CD4-positive, alpha-beta T cell treated with Interleukin-4 for 1 hour (primary cell): Measurements from ENCODE around the gene TAS2R4.
"Not testable (repeated sequence)": the region's sequence is repeated elsewhere in the genome, so short reads cannot be mapped to it uniquely, and the experiment has no call there.

ENCODE experiments used
- DNase-seq, 2 donors: peaks; one replicate each; pipeline ENCODE4 v3.0.0-alpha.2; 2020 to 2022

Gene TAS2R4, protein sequence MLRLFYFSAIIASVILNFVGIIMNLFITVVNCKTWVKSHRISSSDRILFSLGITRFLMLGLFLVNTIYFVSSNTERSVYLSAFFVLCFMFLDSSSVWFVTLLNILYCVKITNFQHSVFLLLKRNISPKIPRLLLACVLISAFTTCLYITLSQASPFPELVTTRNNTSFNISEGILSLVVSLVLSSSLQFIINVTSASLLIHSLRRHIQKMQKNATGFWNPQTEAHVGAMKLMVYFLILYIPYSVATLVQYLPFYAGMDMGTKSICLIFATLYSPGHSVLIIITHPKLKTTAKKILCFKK

GRCh38 chr7:141776374-141776773 is at the start of gene TAS2R4:
Gene TAS2R4 (plus strand): TSS chr7:141776674. CDS start chr7:141778489, 1,815 bp downstream.
- DNase-seq, result no peak

DNA sequence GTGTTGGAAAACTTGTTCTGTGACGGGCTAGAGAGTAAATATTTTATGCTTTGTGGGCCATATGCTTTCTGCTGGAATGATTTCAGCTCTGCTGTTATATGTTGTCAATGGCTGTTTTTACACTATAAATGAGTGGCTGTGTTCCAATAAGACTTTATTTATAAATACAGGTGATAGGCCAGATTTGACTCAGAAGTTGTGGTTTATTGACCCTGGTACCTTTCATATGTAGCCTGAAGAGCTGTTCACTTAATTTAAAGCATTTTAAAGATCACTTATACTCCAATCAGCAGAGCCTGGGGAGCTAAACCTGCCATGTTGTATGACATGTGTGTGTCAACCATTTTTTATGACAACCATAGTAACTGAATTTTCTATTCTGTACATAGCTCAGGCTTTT is 47.5 kb upstream of the TAS2R4 start:
- DNase-seq, result no peak

GRCh38 chr7:141731476-141732149 is 44.9 kb upstream of the TAS2R4 start:
- DNase-seq, result no peak

- peak; percentile 20 to 39 for DNase-seq
These were observed 39.2 kb upstream of the TAS2R4 start for GRCh38 chr7:141737118-141737835.

DNA sequence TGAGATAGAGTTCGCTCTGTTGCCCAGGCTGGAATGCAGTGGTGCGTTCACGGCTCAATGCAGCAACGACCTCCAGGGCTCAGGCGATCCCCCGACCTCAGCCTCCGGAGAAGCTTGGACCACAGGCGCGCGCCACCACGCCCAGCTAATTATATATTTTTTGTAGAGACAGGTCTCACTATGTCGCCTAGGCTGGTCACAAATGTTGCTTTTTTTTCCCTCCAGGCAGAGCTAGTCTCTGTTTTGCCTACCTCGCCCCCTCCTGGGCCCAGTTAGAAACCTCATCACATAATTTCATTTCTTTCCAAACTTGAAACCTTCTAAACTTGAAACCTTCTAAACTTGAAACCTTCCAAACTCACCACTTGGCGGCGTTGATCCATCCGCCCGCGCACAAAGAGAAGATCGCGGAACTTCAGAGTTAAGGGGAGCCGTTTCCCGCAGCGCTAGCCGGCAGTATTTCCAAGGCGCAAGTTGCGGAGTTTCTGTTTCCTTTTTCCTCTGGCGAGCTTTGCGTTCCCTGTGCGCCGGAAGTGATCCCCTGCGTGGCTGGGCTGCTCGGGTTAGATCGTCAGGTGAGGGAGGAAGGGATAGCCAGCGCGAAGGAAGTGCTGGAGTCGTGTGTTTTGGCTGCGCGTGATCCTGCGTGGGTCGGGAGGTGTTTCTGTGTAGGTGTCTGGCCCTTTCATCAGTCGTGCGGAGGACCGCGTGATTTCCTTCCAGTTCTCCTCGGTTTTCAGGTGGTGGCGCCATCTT is 38.5 kb upstream of the TAS2R4 start, which contains the start of gene SSBP1:
SSBP1 (plus strand) TSS at position 523 of the 756 bp plus-strand sequence. CDS start 809 bp downstream, outside the sequence.
- peak; percentile 93 to 95 for DNase-seq

GRCh38 chr7:141738592-141739013 is 37.9 kb upstream of the TAS2R4 start:
- DNase-seq, result no peak

DNA sequence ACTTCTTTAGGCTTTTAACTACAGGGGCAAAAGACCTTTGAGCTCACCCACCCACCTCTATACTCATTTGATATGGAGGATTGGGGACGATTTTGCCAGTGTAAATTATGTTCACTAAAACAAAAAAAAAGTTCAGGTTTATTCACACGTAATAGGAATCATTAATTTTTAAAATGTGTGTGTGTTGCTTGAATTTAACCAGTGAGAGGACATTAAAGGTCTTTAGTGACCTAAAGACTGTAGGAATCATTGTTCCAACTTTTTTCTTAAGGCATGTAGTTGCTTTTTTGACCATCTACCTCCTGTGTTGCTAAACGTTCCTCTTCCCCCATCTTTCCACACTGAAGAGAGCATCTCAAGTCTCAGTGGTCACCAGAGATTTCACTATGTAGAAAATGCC is 37.2 kb upstream of the TAS2R4 start:
- no peak for DNase-seq

DNA sequence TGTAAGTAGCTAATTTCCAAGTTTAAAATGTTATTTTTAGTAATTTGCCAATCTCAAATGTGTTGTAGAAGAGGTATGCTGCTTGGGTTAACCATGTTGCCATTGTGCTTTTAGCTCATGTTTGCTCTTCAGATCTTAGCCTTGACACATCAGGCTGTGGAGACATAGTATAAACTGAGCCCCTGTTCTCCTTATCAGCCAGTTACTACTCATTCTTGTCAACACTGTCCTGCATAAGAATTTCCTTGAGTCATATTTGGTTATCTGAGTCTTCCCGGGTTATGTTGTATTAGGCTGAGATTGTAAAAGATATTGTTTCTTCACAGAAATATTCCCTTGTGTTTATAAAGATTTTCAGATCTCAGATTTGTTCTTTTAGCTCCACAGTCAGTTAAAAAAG is 34.2 kb upstream of the TAS2R4 start:
- DNase-seq, result no peak

DNA sequence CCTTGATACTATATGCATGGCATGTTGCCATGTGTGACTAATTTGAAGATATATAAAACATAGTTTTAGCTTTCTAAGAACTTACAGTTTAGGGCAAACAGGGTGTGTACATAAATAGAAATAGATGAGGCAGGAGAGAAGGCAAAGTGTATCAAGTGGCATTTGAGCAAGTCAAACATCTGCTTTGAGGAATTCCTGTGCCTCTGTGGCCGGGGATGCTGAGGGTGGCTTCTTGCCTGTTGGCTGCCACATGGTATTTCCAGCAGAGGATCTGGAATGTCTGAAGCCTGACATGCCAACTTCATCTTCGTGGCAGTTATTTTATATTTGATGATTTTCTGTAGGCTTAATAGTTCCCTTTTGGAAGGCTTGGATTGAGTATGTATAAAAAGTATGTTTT is 32.3 kb upstream of the TAS2R4 start:
- DNase-seq, result no peak

DNA sequence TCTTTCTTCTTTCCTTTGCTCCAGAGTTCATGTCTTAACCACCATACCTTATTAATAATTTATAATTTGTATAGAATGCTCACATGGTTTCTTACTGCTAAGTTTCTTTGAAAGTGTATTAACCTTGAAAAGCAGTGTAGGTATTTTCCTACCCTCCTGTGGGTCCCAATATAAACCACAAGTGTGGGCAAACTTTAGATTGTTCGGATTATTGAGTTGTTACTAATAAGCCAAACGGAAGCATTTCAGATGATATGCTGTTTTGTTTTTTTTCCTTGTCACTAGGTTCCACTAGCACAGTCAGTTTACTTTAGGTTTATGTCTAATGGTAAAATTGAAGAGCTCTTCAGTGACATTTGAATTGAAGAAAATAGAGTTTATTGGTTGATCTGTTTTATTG is 28.1 kb upstream of the TAS2R4 start:
- DNase-seq, result no peak

- not testable (repeated sequence) for DNase-seq
These were observed 24.6 kb upstream of the TAS2R4 start for GRCh38 chr7:141751904-141752303.

DNA sequence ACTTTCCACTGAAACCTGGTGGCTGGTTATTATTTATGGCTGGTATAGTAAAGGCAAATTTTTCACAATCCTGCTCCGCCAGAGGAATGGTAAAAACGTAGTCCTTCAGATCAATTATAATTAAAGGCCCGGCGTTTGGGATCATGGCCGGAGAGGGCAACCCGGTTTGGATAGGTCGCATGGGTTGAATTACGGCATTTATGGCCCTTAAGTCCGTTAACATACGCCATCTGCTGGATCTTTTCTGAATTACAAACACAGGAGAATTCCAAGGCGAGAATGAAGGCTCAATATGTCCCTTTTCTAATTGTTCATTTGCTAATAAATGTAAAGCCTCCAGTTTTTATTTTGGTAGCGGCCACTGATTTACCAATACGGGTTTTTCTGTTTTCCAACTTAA is 23.8 kb upstream of the TAS2R4 start:
- DNase-seq, result no peak

GRCh38 chr7:141754939-141755338 is 21.5 kb upstream of the TAS2R4 start:
- peak in 1 of 2 donors; percentile 19 for DNase-seq

GRCh38 chr7:141763797-141764196 is 12.7 kb upstream of the TAS2R4 start, which contains the start of gene TAS2R3:
Gene TAS2R3 (plus strand): TSS chr7:141764097. CDS start chr7:141764159, 62 bp downstream.
- no peak for DNase-seq

DNA sequence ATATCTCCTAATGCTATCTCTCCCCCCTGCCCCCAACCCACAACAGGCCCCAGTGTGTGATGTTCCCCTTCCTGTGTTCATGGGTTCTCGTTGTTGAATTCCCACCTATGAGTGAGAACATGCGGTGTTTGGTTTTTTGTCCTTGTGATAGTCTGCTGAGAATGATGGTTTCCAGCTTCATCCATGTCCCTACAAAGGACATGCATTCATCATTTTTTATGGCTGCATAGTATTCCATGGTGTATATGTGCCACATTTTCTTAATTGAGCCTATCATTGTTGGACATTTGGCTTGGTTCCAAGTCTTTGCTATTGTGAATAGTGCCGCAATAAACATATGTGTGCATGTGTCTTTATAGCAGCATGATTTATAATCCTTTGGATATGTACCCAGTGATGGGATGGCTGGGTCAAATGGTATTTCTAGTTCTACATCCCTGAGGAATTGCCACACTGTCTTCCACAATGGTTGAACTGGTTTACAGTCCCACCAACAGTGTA is 6.3 kb upstream of the TAS2R4 start:
- not testable (repeated sequence) for DNase-seq

- peak; percentile 14 to 50 for DNase-seq
These were observed 9.5 kb downstream of the TAS2R4 start for GRCh38 chr7:141785706-141786552.

DNA sequence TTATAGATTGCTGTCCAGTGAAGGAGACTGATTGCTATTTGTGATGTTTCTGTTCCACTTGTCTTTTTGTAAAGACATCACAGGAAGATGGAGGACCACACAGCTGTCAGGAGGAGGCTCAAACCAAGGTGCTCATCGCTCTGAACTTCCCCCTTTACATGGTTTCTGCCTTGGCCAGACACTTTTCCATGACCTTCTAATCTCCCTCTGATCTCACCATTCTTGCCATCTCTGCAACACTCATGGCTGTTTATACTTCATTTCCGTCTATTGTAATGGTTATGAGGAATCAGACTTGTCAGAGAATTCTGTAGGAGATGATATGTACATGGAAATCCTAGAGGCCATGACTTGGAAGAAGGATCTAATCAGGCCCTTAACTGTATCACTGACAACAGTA is 11.8 kb downstream of the TAS2R4 start:
- no peak for DNase-seq

- DNase-seq, result no peak
These were observed 13.4 kb downstream of the TAS2R4 start, which contains the start of gene TAS2R5 for GRCh38 chr7:141789917-141790316. Gene TAS2R5 (plus strand): TSS chr7:141790217. CDS start chr7:141790362, 145 bp downstream.

DNA sequence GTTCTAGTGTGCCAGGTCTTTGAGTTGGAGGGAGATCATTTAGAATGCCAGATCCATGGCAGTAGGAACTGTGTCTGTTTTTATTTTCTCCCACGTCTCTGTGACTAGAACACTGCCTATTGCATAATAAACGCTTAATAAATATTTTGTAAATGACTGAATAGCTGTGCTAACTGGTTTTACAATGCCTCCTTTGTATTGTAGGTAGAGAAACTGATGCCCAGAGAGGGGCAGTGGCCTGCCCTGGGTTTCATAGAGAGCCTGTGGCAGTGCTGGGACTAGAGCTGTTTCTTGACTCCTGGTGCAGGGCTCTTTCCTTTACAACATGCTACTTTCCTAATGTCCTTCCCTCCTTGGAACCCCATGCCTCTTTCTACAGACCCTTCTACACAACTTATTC is 16.1 kb downstream of the TAS2R4 start:
- DNase-seq, result no peak

DNA sequence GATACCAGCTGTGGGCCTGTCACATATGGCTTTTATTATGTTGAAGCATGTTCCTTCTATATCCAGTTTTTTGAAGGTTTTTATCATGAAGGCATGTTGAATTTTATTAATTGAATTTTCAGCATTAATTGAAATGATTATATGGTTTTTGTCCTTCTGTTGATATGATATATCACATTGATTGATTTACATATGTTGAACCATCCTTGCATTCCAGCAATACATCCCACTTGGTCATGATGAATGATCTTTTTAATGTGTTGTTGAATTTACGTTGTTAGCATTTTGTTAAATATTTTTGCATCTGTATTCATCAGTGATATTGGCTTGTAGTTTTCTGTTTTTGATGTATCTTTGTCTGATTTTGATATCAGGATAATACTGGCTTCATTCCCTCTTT is 43.6 kb downstream of the TAS2R4 start:
- DNase-seq, result no peak

DNA sequence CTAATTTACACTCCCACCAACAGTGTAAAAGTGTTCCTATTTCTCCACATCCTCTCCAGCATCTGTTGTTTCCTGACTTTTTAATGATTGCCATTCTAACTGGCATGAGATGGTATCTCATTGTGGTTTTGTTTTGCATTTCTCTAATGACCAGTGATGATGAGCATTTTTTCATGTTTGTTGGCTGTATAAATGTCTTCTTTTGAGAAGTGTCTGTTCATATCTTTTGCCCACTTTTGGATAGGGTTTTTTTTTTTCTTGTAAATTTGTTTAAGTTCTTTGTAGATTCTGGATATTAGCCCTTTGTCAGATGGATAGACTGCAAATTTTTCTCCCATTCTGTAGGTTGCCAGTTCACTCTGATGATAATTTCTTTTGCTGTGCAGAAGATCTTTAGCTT is 46.0 kb downstream of the TAS2R4 start:
- not testable (repeated sequence) for DNase-seq
